DMS153 treated with DMSO at 0.1 percent for 48 hours (cell line): ENCODE data around the gene SYPL1.

Experiments used
- DNase-seq: peaks from one replicate; lab custom pipeline; 2025; ENCODE audit not compliant: unreplicated experiment; lab: John Stamatoyannopoulos, UW

SYPL1 gene

DNA sequence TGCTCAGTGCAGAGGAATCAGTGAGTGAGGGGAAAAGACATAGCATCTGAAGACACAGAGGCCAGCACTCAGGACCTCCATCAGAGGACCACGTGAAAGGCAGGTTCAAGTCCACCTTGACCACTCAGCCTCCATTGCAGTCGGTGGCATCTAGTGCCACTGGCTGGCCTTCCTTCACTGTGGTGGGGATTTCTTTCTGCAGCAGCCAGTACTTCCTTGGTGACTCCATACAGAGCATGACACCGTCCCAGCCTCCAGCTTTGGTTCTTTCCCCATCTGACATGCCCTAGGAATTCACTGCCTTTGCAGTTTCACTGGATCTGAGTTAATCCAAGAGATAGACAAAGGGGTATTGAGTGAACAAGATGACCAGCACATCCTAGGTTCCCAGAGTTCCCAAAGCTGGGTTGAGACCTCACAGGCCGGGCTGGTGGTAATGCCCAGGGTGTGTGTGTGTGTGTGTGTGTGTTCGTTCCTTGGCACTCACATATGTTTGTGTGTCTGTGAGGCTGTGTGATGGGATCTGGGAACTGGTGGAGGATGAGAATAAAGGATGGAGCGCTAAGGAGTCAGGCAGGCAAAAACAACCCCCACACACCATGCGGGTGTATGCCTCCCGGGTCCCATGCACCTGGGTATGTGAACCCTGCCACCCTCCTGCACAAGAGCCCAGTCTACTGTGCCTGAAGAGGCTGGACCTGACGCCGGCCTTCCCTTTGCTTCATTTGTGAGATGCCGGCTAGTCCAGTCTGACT is 57.8 kb downstream of the SYPL1 start:
- no peak for DNase-seq

- DNase-seq: no peak
Observed at GRCh38 chr7:106053109-106053508, 59.0 kb downstream of the SYPL1 start.

DNA sequence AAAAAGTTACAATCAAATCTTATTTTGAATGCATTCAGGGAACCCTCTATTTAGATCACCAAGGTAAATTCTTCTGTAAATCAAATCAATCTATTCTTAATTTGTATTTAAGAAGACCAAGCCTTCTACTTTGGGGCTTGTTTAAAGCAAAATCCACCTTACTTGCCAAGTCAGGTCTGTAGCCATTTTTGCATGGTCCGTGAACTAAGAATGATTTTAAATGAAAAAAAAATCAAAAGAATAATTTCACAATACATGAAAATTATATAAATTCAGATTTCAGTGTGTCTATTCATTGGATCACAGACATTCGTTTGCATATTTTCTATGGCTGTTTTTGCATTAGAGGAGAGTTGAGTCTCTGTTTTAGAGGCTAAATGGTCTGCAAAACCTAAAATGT is 59.4 kb downstream of the SYPL1 start:
- no peak for DNase-seq

DNA sequence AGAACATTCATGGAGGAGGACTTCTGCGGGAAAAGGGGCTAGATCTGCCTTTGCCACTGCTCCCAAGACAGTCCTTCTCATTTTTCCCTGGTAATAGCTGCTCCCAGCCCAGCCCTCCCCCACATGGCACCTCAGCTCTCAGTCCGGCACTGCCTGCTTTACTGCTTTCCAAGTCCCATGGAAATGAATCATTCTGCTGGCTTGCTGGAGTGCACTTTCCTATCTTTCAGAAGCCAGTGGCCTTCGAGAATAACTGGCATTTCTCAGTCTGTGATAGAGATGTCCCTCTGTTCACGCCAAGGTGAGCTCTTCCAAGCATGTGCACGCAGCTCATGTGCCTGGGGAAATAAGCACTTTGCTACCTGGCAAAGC is 61.4 kb downstream of the SYPL1 start:
- no peak for DNase-seq

GRCh38 chr7:106050002-106050745 is 61.9 kb downstream of the SYPL1 start:
- DNase-seq: no peak

- DNase-seq: no peak
Observed at GRCh38 chr7:106049139-106049752, 62.9 kb downstream of the SYPL1 start.

DNA sequence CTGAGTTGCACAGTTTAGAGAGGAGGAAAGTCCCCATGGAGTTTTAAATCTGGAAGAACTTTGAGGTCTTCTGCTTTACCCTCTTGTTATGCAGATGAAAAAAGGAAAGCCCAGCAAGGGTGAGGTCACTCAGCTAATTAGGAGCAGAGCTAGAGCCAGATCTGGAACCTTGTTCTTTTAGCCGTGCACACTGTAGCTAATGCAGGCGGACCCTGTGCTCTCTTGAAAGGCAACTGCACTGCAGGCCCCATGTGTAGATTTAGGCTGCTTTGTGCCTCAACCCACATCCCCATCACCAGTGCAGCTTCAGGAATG is 63.4 kb downstream of the SYPL1 start:
- no peak for DNase-seq

DNA sequence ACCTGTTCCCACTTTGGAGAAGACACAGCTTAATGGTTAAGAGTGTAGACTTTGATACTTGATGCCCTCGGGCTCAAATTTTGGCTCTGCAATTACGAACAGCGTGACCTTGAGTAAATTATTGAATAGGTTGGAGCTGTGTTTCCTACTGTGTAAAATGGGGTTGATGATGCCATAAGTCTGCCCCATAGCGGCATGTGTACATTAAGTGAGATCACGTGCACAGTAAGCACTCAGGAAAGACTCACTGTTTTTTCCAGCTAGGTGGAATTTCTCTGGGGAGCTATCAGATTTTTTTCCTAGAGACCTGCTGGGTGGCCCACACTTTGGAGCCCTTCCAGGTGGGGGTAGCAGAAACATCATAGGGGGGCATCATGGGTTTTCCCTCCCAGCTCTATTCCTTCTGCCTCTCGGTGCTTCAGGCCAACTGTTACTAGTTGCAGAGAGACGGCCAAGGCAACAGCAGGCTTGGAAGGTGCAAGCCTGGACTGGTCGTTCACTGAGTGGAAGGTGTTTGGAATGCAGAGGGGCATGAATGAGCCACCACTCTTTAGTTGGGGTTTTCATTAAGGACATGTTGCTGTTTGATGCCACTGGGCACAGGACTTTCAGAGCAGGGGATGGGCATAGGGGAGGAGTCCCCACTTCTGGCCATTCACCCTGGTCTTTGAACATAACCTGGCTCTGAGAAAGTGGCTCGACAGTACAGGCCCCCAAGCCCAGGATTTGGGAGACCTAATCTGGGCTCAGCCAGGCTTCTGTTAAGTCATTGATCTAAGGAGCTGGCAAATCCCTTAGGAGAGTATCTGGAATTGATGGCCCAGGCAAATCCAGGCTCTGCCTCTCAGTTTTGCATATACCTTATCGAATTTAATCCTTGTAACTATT is 64.0 kb downstream of the SYPL1 start:
- DNase-seq: no peak

DNA sequence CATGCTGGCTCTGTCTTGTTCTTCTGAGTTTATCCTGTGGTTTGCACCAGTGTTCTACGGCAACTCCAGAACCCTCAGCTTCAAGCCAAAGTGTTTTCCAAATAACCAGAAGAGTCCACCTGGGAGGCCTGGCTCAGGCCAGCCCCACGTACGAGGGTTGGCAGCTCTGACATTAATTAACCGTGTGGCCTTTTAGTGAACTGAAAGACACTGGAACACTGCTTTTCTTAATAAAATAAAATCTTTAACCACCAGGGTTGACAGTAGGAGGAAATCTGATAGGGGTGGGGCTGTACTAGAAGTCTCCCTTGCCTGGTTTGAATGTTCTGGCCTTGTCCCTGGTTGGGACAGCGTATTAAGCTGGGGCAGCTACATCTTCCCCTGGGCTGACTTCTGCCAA is 64.9 kb downstream of the SYPL1 start:
- no peak for DNase-seq

DNA sequence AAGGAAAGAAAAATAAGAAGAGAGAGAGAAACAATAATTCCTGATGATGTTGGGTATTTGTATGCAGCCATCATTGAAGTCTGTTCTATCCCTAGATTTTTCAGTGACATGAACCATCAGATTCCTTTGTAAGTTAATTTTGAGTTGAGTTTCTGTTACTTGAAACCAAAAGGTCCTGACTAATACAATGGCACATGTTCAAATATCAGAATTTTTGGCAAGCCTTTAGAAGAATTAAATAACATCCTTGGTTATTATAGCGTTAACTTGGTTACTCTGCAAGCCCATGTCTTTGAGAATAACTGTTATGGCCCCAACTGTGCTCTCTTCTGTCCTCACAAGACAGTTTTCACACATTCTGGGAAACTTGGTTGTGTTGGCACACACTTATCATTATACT is 66.5 kb downstream of the SYPL1 start:
- DNase-seq: no peak

DNA sequence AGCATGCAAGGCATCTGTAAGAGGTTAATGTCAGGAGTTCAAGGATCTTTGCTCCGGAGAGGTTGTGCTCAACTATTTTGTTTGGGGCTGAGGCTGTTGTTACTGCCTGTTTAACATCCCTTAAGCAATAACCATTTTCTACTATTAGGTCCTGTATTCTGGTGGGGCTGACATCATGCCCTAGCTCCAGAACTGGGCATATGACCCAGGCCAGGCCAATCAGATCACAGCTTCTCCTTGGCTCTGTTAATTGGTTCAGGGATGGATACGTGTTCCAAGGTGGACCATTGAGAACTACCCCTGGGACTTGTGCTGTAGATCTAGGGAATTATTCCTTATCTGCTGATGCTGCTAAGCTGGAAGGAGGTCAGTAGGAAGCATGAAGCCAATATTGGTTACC is 67.0 kb downstream of the SYPL1 start:
- no peak for DNase-seq

DNA sequence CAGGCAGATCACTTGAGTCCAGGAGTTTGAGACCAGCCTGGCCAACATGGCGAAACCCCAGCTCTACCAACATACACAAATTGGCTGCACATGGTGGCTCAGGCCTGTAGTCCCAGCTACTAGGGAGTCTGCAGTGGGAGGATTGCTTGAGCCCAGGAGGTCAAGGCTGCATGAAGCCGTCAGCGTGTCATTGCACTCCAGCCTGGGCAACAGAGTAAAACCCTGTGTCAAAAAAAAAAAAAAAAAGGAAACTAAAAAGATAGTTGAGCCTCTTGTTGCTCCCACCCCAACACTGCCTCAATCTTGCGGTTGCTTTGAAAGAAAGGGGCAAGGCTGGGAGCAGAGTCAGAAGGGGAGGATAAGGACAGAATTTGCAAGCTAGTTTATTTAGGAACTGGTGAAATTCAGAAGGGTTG is 69.9 kb downstream of the SYPL1 start:
- no peak for DNase-seq

GRCh38 chr7:106041140-106041717 is 70.9 kb downstream of the SYPL1 start:
- peak; percentile 54 for DNase-seq
